B cell (primary cell): ENCODE measurements around the gene PPP1R12A. TPM values are rescaled to one million over a fixed set of nuclear protein-coding genes. Genes with fewer than 3 reads are reported as not detected.

Experiments used
- ATAC-seq: fragments of 200-7000 bp; cut with Tn5 transposase; one replicate; pipeline ENCODE4 v1.10.0; 2021; ENCODE audit warnings: low read depth, mild to moderate bottlenecking, moderate number of reproducible peaks, moderate library complexity
- CTCF ChIA-PET: fragments of 350-600 bp; sonication (Branson Sonifier 250); formaldehyde crosslinking; loops from one replicate; lab custom pipeline; 2021; ENCODE audit warnings: antibody characterized with exemption, inconsistent platforms; lab: Charles Lee
- POLR2A ChIA-PET: fragments of 350-600 bp; sonication (Branson Sonifier 250); formaldehyde crosslinking; loops from one replicate; lab custom pipeline; 2021; ENCODE audit warnings: antibody characterized with exemption; lab: Charles Lee
- DNase-seq: peaks from one replicate; pipeline ENCODE4 v3.0.0; 2013
- H2AFZ ChIP-seq: 2 replicates; pipeline ENCODE4 v1.6.1; 2012; ENCODE audit warnings: mild to moderate bottlenecking, low read depth, low read length; ENCODE audit not compliant: insufficient read depth, poor library complexity, severe bottlenecking
- H3K27ac ChIP-seq, 2 donors: 1 replicate in 1 of 2; 2 replicates in 1 of 2; pipeline ENCODE4 v1.5.1; 2012 to 2013; ENCODE audit warnings: low read length in 2 of 2, mild to moderate bottlenecking in 2 of 2, moderate library complexity in 1 of 2
- H3K27me3 ChIP-seq, 4 experiments: fragments of 200-600 bp in 1 of 4; sonication (generic) in 1 of 4; replicated peaks in 1 of 4; 1 replicate in 2 of 4; 2 replicates in 2 of 4; pipeline versions ENCODE4 v1.6.1 to v1.7.0; 2013 to 2016; ENCODE audit warnings: low read length in 3 of 4, mild to moderate bottlenecking in 2 of 4, mixed read lengths in 1 of 4, moderate library complexity in 1 of 4; ENCODE audit not compliant: insufficient read depth in 4 of 4, control insufficient read depth in 3 of 4; ENCODE audit errors: control extremely low read depth in 1 of 4
- H3K36me3 ChIP-seq, 2 experiments: replicated peaks in 1 of 2; 1 replicate in 1 of 2; 2 replicates in 1 of 2; pipeline versions ENCODE4 v1.6.1 to v1.7.1; 2013; ENCODE audit warnings: low read length in 1 of 2; ENCODE audit not compliant: insufficient read depth in 2 of 2, control insufficient read depth in 1 of 2; ENCODE audit errors: control extremely low read depth in 1 of 2, extremely low read depth in 1 of 2
- H3K4me1 ChIP-seq, 2 donors: fragments of 200-600 bp in 1 of 2; sonication (generic) in 1 of 2; 1 replicate in 1 of 2; 2 replicates in 1 of 2; pipeline versions ENCODE4 v1.5.1 to v1.6.1; 2013 to 2017; ENCODE audit warnings: low read length in 2 of 2; ENCODE audit not compliant: control insufficient read depth in 2 of 2, insufficient read depth in 2 of 2
- H3K4me2 ChIP-seq: replicated peaks from 2 replicates; pipeline ENCODE3; 2012; ENCODE audit warnings: mild to moderate bottlenecking, low read depth, low read length; ENCODE audit not compliant: poor library complexity, severe bottlenecking
- H3K4me3 ChIP-seq, 5 experiments: fragments of 200-600 bp in 1 of 5; sonication (generic) in 1 of 5; 1 replicate in 3 of 5; 2 replicates in 2 of 5; pipeline versions ENCODE4 v1.5.1 to v1.7.0; 2011 to 2016; ENCODE audit warnings: low read length in 4 of 5, mild to moderate bottlenecking in 4 of 5, low read depth in 2 of 5, control low read depth in 1 of 5, moderate library complexity in 1 of 5; ENCODE audit not compliant: insufficient read depth in 1 of 5; ENCODE audit errors: control extremely low read depth in 1 of 5, extremely low read depth in 1 of 5
- H3K79me2 ChIP-seq: fragments of 200-600 bp; sonication (generic); one replicate; pipeline ENCODE4 v1.6.0; 2016; ENCODE audit warnings: low read length; ENCODE audit not compliant: control insufficient read depth, insufficient read depth
- H3K9ac ChIP-seq: fragments of 200-600 bp; sonication (generic); 2 replicates; pipeline ENCODE4 v1.6.1; 2017; ENCODE audit warnings: mild to moderate bottlenecking, low read length, moderate library complexity
- H3K9me3 ChIP-seq, 3 donors: one replicate each; pipeline versions ENCODE4 v1.6.1 to v1.7.1; 2013; ENCODE audit warnings: low read length in 2 of 3; ENCODE audit not compliant: control insufficient read depth in 2 of 3, insufficient read depth in 1 of 3; ENCODE audit errors: control extremely low read depth in 1 of 3
- H4K20me1 ChIP-seq: 2 replicates; pipeline ENCODE4 v1.6.0; 2012; ENCODE audit warnings: mild to moderate bottlenecking, low read length; ENCODE audit not compliant: insufficient read depth, control insufficient read depth, poor library complexity, severe bottlenecking
- H3K27ac Mint-ChIP-seq: one replicate; pipeline ENCODE4 v1.8.0; 2021; ENCODE audit warnings: mixed read lengths
- H3K27me3 Mint-ChIP-seq: one replicate; pipeline ENCODE4 v1.8.0; 2021; ENCODE audit warnings: mixed read lengths
- H3K4me1 Mint-ChIP-seq: one replicate; pipeline ENCODE4 v1.8.0; 2021; ENCODE audit warnings: mixed read lengths
- H3K4me3 Mint-ChIP-seq: one replicate; pipeline ENCODE4 v1.8.0; 2021; ENCODE audit warnings: mixed read lengths
- H3K9me3 Mint-ChIP-seq: one replicate; pipeline ENCODE4 v1.8.0; 2022; ENCODE audit warnings: mixed read lengths; ENCODE audit not compliant: insufficient read depth
- EZH2 ChIP-seq: IDR thresholded peaks from 2 replicates; pipeline ENCODE4 v1.6.1; 2012; ENCODE audit warnings: borderline replicate concordance, low read depth, mild to moderate bottlenecking, moderate library complexity, low read length; ENCODE audit not compliant: insufficient read depth, poor library complexity, severe bottlenecking
- WGBS: methylation state at CpG from one replicate; pipeline ENCODE4 v1.1.5; 2013; ENCODE audit warnings: missing lambda C conversion rate; ENCODE audit not compliant: insufficient coverage; 5-methylcytosine and 5-hydroxymethylcytosine counted together
- intact Hi-C: fragments of 100-400 bp; cut with micrococcal nuclease; formaldehyde crosslinking; loops from one replicate; pipeline ENCODE4 v1.10.0; 2022
- polyA plus RNA-seq: library from polyadenylated mRNA; depleted of rRNA; stranded (reverse); fragments of >200 nt; gene quantifications from 2 replicates; pipeline ENCODE4 v1.2.3, GENCODE V29; 2012
- total RNA-seq, 2 donors: library from RNA; stranded (reverse); fragments of 120-200 nt in 1 of 2; gene quantifications; 1 replicate in 1 of 2; 2 replicates in 1 of 2; pipeline versions ENCODE4 v1.2.3 to v1.2.4, GENCODE V29; 2013 to 2022
- TF ChIP-seq, protein P1 (sequence below): fragments of 200-600 bp; IDR thresholded peaks from one replicate; pipeline ENCODE4 v1.8.0; 2022; ENCODE audit warnings: antibody characterized with exemption, mild to moderate bottlenecking

The PPP1R12A gene
- total and polyA plus RNA-seq, 2 donors (not counting 1 experiment from before 2014, with no cell fraction given): 18.3 to 110 TPM

GRCh38 chr12:79982086-79983062 lies 47.5 kb upstream of the PPP1R12A start:
- Histone ChIP-seq H2AFZ (no peak overlapping the region), H3K4me1 (no peaks in the 10 kb centered on the region), H3K4me3 (no peak overlapping the region), H3K27me3 (peaks cover 0 to 8% (median 0%) of the 10 kb centered on the region in 4 experiments), H3K9ac (no peak overlapping the region), H3K27ac (no peak overlapping the region), H4K20me1 (no peaks in the 10 kb centered on the region), H3K36me3 (no peaks in the 10 kb centered on the region), H3K4me2 (no peak overlapping the region), H3K79me2 (no peaks in the 10 kb centered on the region), H3K9me3 (no peaks in the 10 kb centered on the region)
- H3K4me1 Mint-ChIP-seq: no peaks in the 10 kb centered on the region
- no peak overlapping the region for H3K4me3 Mint-ChIP-seq
- DNase-seq (no peak), ATAC-seq (no peak)
- H3K27me3 Mint-ChIP-seq: peaks cover 34% of the 10 kb centered on the region
- ChIA-PET CTCF (no interaction called here), POLR2A (no interaction called here)
- H3K9me3 Mint-ChIP-seq: no peaks in the 10 kb centered on the region
- H3K27ac Mint-ChIP-seq: no peak overlapping the region
- 50% methylated on average over 3 of the region's 5 CpGs for WGBS
- TF ChIP-seq, protein P1, sequence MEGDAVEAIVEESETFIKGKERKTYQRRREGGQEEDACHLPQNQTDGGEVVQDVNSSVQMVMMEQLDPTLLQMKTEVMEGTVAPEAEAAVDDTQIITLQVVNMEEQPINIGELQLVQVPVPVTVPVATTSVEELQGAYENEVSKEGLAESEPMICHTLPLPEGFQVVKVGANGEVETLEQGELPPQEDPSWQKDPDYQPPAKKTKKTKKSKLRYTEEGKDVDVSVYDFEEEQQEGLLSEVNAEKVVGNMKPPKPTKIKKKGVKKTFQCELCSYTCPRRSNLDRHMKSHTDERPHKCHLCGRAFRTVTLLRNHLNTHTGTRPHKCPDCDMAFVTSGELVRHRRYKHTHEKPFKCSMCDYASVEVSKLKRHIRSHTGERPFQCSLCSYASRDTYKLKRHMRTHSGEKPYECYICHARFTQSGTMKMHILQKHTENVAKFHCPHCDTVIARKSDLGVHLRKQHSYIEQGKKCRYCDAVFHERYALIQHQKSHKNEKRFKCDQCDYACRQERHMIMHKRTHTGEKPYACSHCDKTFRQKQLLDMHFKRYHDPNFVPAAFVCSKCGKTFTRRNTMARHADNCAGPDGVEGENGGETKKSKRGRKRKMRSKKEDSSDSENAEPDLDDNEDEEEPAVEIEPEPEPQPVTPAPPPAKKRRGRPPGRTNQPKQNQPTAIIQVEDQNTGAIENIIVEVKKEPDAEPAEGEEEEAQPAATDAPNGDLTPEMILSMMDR: peak; percentile 15
- TF ChIP-seq EZH2: no peak
- intact Hi-C loops: no loop called here

DNA sequence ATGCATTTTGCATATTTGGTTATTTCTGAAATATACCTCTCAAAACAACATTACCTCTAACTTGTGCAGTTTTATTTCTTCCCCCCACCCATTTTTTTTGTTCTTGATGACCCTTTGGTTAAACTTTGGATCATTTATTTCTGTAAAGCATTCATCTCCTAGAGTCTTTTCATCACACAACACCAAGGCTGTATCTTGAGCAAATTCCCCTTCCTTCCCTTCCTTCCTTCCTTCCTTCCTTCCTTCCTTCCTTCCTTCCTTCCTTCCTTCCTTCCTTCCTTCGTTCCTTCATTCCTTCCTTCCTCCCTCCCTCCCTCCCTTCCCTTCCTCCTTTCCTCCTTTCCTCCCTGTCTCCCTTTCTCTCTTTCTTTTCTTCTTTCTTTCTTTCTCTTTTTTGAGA lies 43.8 kb upstream of the PPP1R12A start:
- DNase-seq (no peak), ATAC-seq (no peak)
- no peak overlapping the region for H3K9ac ChIP-seq
- peaks cover 0 to 3% (median 0%) of the 10 kb centered on the region in 4 experiments for H3K27me3 ChIP-seq
- H3K9me3 ChIP-seq: no peaks in the 10 kb centered on the region
- Mint-ChIP-seq H3K27me3 (peaks cover 33% of the 10 kb centered on the region), H3K4me1 (no peaks in the 10 kb centered on the region), H3K9me3 (no peaks in the 10 kb centered on the region), H3K4me3 (no peak overlapping the region), H3K27ac (no peak overlapping the region)
- no peak overlapping the region for H2AFZ ChIP-seq
- no CpG with 5 or more reads among the region's 1 CpG for WGBS
- H3K4me1 ChIP-seq: no peaks in the 10 kb centered on the region
- H3K4me2 ChIP-seq: no peak overlapping the region
- H3K4me3 ChIP-seq: no peak overlapping the region
- no peaks in the 10 kb centered on the region for H3K79me2 ChIP-seq
- no peak overlapping the region for H3K27ac ChIP-seq
- H3K36me3 ChIP-seq: no peaks in the 10 kb centered on the region
- ChIA-PET CTCF (no interaction called here), POLR2A (no interaction called here)
- TF ChIP-seq, protein P1: no peak
- TF ChIP-seq EZH2: no peak
- no peaks in the 10 kb centered on the region for H4K20me1 ChIP-seq
- intact Hi-C loops: no loop called here
